Ammon's horn (tissue), 1 donor: Measurements from ENCODE around the gene HSPA12A.
A peak's percentile ranks its signal among the peaks of the same experiment; 100 is the strongest.
"Not testable (repeated sequence)": the region's sequence is repeated elsewhere in the genome, so short reads cannot be mapped to it uniquely, and the experiment has no call there.

Experiments
- DNase-seq: peaks from one replicate; pipeline ENCODE4 v3.0.0-alpha.2; 2016; ENCODE audit warnings: low spot score

The HSPA12A gene

DNA sequence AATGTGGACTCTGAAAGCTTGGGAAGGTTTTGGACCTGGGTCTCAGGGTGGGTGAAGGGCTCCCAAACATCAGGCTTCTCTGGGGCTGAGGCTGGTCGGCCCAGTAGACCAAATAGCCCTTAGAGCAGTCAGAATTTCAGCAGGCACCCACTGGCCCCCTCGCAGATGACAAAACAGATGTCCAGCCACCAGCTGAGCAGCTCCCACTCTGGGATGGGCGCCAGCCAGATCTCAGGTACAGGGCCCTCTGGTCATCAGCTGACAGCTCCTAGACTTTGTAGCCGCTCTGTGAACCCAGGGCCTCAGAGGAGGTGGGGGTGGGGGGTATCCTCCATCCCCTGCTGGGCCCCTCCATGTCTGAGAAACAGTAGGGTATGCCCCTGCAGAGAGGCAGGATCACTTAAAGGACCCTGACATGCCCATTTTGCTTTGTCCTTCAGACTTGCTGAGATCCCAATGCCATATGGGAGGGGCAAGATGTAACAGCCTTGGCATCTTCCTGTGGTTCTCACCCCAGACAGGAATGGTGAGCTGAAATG is 26.5 kb downstream of the HSPA12A start:
- DNase-seq: no peak

DNA sequence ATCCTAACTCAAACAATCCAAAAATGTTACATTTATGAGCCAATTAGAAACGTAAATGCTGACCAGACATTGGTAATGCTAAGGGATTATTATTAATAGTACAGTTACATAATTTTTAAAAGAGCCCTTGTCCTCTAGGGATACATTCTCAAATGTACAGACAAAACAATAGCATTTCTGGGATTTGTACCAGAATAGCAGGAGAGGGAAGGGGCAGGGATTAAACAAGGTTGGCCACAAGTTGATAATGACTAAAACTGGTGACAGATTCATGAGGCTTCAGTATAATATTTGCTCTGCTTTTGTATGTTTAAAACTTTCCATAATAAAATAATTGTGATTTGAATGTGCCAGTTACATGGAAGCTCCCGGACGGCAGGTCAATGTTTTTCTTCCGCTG is 27.0 kb downstream of the HSPA12A start:
- DNase-seq: no peak

DNA sequence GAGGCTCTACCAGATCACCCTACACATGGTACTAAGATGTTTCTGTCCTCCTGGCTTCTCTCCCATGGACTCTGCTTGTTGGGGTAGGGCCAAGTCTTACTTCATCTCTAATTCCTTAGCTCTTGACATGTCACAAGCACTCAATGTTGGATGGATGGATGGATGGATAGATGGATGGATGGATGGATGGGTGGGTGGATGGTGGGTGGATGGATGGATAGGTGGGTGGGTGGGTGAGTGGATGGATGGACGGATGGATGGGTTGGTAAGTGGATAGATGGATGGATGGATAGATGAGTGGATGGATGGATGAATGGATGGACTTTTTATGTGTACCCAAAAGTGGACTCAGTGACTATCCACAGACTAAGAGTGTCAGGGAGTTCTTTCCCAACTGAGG is 28.5 kb downstream of the HSPA12A start:
- no peak for DNase-seq

DNA sequence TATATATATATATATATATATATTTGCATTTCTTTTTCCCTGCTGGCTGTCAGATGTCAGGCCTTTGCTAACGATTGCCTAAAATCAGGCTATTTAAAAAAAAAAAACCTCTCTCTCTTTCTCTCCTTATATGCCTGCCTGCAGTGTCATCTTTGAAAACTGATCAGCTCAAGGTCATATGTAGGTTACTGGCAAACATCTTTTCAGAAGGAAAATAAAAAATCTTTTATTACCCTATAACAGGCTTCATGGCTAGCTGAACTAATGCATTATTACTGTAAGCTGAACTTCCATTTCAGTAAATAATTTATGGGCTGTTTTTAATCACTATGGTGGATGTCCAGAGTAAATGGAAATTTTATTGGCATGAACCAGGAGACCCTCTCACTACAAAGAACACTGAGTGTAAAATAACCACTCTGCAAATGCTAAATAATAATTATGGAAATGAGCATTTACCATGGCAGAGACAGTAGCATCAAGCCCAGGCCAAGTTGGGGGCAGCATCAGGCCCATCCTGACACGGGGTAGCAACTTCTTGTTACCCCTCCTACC is 29.3 kb downstream of the HSPA12A start:
- DNase-seq: no peak

DNA sequence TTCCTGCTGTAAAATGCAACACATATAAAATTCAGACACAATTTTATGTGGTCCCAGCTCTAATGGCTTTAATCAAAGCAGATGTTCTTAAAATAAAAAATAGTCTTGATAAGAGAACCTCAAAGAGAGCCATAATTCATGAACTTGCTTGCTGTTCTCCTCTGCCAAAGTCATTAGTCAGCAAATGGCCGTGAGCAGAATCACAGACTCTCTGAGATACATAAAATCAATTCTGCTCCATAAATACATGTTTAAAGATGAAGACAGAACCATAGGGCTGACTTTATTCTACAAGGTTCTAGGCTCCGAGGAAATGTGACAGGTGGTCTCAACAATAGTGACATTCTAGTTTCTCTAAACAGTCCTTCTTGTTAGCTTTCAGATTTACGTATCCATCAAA is 29.8 kb downstream of the HSPA12A start:
- DNase-seq: no peak

DNA sequence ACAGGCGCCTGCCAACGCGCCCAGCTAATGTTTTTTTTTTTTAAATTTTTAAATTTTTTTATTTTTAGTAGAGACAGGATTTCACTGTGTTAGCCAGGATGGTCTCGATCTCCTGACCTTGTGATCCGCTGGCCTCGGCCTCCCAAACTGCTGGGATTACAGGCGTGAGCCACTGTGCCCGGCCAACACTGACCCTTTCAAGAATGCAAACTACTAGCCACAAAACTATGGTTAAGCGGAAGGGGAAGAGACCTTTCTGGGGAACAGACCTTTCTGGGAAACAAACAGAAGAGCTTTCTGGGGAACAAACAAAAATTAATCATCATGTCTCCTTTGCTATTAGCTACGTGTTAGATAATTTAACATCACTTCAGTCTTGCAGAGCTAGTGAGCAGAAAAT is 30.6 kb downstream of the HSPA12A start:
- not testable (repeated sequence) for DNase-seq

DNA sequence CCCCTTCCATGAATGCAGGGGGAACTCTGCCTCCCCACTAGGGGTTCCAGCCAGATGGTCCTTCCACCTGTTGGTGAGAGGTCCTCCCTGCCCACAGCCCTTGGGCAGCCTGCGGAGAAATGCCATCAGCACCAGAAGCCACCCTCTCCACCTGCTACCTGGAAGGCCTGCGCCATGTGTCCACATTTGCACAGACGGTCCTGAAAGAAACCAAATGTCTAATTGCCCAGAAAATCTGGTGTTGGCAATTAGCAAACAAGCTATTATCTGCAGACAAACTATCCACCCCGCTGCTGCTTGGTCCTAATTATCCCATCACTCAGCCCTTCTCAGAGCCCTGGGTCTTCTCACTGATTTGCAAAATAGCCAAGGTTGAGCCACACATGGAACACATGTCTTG is 32.3 kb downstream of the HSPA12A start:
- no peak for DNase-seq

DNA sequence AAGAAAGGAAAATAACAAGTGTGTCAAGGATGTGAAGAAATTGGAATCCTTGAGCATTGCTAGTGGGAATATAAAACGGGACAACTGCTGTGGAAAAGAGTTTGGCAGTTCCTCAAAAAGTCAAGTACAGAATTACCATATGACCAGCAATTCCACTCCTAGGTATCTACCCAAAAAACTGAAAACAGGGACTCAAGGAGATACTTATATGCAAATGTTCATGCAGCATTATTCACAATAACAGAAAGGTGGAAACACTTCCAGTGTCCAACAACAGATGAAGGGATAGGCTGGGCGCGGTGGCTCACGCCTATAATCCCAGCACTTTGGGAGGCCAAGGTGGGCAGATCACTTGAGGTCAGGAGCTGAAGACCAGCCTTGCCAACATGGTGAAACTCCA is 33.5 kb downstream of the HSPA12A start:
- DNase-seq: no peak

DNA sequence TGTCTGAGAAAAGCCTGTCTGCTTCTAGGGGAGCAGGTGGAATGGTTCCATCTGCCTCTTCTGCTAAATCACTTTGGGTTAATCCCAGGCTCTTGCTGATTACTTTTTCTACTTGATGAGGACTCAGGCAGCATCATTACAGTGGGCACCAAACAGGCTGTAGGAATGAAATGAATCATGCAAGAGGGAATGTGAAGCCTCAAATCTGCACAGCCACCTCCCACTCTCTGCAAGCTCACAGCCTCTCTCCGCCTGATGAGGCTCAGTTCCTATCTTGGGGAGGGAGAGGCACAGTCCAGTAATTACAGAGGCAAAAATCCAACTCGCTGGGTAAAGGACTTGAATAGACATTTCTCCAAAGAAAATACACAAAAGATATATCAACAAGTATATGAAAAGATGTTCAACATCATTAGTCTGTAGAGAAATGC is 34.0 kb downstream of the HSPA12A start:
- peak; percentile 77 for DNase-seq

DNA sequence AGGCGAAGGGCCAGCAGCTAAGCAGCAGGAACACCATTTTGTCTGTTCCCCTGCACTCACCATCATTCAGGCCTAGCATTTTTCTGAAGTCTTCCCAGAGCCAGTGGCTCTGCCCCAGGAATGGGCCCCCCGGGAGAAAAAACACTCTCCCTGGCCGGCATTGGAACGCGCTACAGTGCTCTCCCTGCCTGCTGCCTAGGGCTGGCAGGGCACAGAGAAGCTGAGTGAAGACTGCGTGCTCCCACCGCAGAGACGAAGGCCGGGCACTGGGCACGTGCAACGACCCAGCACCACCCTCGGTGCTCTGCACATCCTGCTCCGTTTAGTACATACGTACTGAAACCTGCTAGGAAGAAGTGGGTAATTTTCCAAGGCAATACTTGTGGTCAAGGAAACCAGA is 34.4 kb downstream of the HSPA12A start:
- DNase-seq: no peak

DNA sequence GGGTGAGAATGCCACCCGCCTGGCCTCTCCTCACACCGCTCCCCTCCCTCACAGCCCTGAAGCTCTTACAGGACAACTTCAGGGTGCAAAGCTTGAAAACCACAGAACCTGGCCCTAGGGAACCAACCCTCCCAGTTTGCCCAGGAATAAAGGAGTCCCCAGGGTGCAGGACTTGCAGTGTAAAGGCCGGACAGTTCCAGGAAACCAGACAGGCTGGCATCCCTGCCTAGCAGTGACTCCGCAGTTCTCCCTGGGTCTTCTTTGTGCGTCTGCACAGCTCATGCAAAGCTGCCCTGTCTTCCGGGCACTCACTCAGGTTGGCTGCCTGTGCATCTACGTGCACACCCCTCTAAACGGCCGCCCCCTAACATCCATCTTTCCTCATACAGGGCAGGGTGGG is 36.1 kb downstream of the HSPA12A start:
- DNase-seq: no peak

DNA sequence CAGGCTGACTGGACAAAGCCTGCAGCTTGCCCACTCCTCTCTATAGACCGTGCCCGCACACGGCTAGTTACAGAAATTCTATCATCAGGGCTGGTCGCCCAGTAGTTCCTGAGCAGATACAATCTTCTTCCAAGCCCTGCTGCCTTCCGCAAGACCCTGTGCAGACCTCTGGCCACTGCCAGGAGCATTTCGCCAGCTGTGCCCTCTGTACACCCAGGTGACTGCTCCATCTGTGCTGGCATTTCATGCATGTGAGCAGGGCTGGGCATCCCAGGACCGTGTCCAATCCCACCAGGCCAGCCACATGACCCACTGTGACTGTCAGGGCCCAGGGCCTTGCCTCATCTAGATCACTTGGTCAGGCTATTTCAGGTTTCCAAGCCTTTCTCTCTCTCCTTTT is 36.9 kb downstream of the HSPA12A start:
- no peak for DNase-seq

DNA sequence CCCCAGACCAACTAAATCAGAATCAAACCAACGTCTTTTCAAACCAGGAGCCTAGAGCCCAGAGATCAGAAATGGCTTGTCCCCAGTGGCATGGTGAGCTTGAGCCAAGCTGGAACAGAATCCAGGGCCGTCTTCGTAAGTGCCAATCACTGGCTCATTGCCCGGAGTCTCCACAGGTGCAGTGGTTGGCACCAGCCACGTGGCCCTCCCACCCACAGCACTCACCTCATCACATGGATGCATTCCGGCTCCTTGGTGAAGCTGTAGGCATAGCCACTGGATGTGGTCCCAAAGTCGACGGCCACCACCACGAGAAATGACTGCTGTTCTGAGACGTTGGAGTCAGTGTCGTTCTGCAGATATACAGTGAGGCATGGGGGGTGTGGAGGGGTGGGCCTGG is 37.4 kb downstream of the HSPA12A start:
- no peak for DNase-seq

DNA sequence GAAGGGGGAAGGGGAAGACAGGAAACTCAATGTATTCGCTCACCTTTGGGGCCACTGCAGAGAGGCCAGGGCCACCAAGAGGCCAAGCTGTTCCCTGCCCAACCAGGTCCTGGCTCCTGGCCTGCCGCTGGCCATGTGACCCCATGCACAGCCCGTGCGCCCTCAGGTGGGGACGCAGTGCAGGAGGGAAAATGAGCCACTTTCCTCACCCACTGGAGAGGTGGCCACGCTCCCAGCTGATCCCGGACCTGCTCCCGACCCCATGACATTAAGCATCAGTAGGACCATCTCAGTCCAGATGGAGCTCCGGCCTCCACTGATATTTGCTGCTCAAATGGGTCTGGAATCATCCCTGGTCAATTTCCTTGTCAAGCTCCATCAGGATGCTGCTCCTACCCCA is 40.2 kb downstream of the HSPA12A start:
- no peak for DNase-seq

DNA sequence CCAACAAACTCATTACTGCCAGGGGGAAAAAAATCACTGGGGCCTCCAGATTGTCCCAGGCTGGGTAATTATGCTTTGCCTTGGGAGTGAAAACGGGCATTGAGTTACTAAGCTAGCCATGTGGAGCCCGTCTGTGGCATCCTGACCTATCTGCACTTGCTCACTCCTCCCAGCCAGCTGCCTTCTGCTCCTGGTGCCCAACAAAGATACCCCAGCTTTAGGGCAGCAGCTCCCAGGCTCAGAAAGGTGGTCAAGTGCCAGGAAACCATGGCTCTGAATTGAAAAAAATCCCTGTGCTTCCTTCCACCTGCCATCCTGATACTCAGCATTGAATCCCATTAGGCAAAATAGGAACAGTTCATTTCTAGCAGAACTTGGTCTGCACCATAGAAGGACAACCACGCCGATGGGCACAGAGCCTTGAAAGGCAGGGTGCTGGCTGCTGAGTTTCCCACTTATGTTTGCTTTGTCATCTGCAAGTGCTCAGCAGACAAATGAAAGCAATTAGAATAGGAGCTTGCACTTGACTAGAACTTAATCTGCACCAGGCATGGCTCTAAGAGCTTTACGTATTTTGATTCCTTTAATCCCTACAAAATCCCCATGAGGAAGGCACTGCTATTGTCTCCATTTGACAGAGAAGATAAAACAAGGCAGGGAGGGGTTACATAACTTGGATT is 42.8 kb downstream of the HSPA12A start:
- no peak for DNase-seq

DNA sequence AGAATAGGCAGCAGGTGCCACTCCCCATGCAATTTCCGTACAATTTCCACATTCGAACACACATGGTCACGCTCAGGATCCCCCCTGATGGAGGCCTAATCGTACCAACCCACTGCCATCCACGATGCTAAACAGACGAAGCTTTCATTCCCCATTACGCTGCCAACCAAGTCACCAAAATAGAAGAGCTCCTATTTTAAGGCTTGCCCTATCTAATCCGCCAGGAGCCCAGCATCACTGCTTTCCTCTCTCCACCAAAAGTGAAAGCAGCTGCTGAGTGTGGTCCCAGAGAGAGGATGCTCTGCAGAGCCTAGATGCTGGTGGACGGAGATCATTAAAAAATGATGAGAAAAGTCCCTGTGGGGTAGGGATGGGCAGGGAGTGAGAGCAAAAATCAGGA is 43.3 kb downstream of the HSPA12A start:
- peak; percentile 32 for DNase-seq

DNA sequence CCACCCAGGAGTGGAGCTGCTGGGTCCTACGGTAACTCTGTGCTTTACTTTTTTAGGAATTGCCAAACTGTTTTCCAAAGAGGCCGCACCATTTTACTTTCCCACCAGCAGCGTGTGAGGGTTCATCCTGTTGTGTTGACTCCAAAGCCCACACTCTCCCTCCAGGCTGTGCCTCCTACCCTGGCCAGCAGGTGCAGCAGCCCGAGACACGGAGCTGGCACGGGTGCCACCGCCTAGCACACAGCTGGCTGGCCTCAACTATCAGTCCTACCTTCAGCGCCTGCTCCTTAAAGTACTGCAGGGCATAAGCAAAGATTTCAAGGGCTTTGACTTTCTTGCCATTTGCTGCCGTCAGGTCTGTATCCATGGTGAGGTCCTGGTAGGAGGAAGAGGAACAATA is 44.0 kb downstream of the HSPA12A start:
- no peak for DNase-seq

DNA sequence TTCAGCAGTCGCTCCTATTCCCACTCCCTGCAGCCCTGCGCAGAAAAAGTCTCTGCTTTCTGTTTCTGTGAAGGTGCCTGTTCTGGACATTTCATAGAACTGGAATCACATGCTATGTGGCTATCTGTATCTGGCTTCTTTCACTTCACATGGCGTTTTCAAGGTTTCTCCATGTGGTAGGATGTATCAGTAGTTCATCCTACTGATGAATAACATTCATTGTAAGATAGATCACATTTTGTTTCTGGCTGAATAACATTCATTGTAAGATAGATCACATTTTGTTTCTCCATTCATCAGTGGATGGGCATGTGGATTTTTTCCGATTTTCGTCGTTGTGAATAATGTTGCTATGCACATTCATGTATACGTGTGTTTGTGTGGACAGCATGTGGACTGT is 44.5 kb downstream of the HSPA12A start:
- DNase-seq: no peak

DNA sequence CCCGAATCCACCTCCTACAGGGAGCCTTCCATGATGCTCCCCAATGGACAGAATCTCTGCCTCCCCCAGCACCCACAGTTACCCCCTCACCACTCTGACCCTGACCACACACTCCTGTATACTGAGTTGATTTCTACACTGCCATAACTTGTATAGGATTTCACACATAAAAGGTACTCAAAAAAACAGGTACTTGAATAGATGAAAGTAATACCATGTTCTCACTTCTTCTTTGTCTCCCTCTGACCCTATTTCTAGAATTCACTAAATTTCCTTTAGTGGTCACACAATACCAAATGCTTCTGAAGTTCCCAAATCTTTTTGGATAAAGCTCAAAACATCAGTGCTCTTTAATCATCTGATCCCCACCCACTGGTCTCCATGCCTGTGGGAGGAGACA is 45.4 kb downstream of the HSPA12A start:
- no peak for DNase-seq

DNA sequence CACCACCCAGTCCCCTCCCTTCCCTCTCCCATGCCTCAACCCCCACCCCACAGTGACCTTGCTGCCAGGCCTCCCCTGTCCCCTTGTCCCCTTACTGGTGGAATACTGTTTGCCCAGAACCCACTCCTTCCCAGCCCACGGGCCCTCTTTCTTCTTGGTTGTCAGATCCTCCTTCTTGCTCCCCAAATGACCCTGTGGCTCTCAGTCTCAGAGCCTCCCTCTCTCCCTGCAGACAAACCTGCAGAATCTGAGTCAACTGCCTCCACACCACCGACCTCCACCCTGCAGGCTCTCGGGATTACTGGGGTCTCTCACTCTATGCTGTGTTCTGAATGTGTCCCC is 47.5 kb downstream of the HSPA12A start:
- no peak for DNase-seq

DNA sequence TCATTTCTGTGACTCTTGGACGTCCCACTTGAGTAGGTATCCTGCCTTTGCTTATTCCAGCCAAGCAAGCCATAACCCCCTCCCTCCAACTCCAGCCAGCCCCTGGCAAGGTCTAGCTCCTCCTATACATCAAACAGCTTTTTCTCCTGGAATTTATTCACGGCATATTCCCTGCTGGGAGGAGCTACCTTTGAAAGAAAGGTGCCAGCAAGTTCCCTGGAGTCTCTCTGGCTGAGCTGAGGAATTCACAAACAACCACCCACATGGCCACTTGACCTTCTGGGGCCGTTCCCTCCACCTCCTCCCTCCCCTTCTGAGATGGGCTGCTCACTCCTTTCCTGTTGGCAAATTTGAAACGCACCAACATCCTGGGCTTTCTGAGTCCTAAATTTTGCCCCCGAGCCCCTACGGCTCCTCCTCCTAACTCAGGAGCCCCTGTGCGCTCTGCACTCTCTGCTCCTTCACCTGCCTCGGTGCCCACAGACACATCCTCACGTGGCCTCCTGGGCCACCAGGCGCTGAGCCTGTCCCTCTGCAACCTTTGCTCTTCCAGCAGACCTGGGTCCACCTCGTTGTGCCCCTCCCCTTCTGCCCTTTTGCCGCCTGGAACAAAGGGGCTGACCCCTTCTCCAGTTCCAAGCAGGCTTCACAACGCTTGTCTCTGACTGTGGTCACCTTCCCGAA is 48.0 kb downstream of the HSPA12A start:
- DNase-seq: no peak

DNA sequence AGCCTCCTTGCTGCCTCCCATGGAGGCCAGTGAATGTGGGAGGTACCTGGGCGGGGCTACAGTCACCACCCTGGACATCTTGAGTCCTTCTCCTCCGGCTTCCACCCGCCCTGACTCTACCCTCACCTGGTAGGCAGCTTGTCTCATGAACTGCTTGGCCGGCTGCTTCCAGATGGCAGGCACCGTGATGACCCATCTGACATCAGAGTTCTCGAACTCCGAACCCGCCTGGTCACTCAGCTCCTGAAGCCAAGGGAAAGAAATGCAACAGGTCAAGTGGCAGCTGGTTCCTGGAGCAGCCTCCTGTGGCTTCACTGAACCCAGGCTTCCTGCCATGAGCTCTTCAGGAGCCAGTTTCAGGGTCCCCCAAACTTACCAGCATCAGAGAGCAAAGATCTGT is 50.1 kb downstream of the HSPA12A start:
- DNase-seq: no peak

DNA sequence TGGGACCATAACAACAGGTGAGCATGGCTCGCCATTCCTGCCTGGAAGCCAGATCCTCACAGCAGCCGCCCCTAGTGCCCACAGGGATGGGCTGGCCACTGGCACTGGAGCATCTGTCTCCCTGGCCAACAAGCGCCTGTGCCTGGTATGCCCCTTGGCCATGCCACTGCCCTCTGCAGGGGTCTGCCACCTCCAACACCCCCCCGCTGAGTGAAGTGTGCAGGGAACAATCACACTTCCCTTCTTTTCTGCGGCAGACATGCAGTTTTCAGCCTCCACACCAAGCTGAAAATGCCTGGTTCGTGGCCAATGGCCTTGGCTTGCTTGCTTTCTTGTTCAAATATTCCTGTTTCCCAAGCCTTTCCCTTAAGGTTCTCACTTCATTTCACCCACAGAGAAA is 50.7 kb downstream of the HSPA12A start:
- peak; percentile 36 for DNase-seq
